IMR-90 (cell line): ENCODE measurements around the gene KLK12. TPM values are rescaled to one million over a fixed set of nuclear protein-coding genes. Genes with fewer than 3 reads are reported as not detected.
A peak's percentile ranks its signal among the peaks of the same experiment; 100 is the strongest.

Experiments used
- ATAC-seq: fragments of 200-7000 bp; cut with Tn5 transposase; 2 replicates; pipeline ENCODE4 v1.9.1; 2020; ENCODE audit warnings: low read depth, mild to moderate bottlenecking, moderate library complexity
- BruUV-seq: library from RNA; stranded (reverse); fragments of 400-500 nt; replicated peaks from 2 replicates; lab custom pipeline; 2021; lab: Mats Ljungman, UMichigan
- CTCF ChIA-PET: fragments of 300-600 bp; formaldehyde crosslinking; extraction: SDS; loops from one replicate; lab custom pipeline; 2021; ENCODE audit warnings: antibody characterized with exemption; lab: Yijun Ruan, JAX
- POLR2A ChIA-PET: fragments of 300-600 bp; sonication (Branson Sonifier 250); formaldehyde crosslinking; loops from one replicate; lab custom pipeline; 2022; ENCODE audit warnings: antibody characterized with exemption; ENCODE audit not compliant: unreplicated experiment; lab: Charles Lee
- DNase-seq: peaks from one replicate; pipeline ENCODE4 v3.0.0; 2013
- H2AFZ ChIP-seq: replicated peaks from 2 replicates; pipeline ENCODE3; 2013; ENCODE audit warnings: low read length, mild to moderate bottlenecking; ENCODE audit not compliant: poor library complexity
- H2AK5ac ChIP-seq: 2 replicates; pipeline ENCODE4 v1.6.1; 2013; ENCODE audit warnings: low read depth, low read length, inconsistent platforms
- H2AK9ac ChIP-seq: replicated peaks from 2 replicates; pipeline ENCODE3; 2013; ENCODE audit warnings: mild to moderate bottlenecking, low read depth, low read length, moderate library complexity; ENCODE audit not compliant: poor library complexity
- H2BK120ac ChIP-seq: 2 replicates; pipeline ENCODE4 v1.6.1; 2013; ENCODE audit warnings: low read depth, low read length, inconsistent platforms
- H2BK15ac ChIP-seq: 3 replicates; pipeline ENCODE4 v1.6.1; 2013; ENCODE audit warnings: low read depth, low read length, inconsistent platforms
- H2BK20ac ChIP-seq: 2 replicates; pipeline ENCODE4 v1.6.1; 2013; ENCODE audit warnings: low read depth, mild to moderate bottlenecking, inconsistent platforms, low read length, moderate library complexity
- H2BK5ac ChIP-seq: 2 replicates; pipeline ENCODE4 v1.6.1; 2013; ENCODE audit warnings: mild to moderate bottlenecking, low read depth, low read length, inconsistent platforms; ENCODE audit not compliant: poor library complexity, severe bottlenecking
- H3K14ac ChIP-seq: replicated peaks from 2 replicates; pipeline ENCODE4 v1.6.1; 2013; ENCODE audit warnings: low read depth, low read length, inconsistent platforms
- H3K18ac ChIP-seq: 2 replicates; pipeline ENCODE4 v1.6.1; 2013; ENCODE audit warnings: low read depth, low read length, control low read depth
- H3K23ac ChIP-seq: 2 replicates; pipeline ENCODE4 v1.6.1; 2013; ENCODE audit warnings: low read depth, low read length, inconsistent platforms
- H3K27ac ChIP-seq: 2 replicates; pipeline ENCODE4 v1.5.1; 2013; ENCODE audit warnings: mild to moderate bottlenecking, control low read depth, low read length; ENCODE audit not compliant: insufficient read depth
- H3K27me3 ChIP-seq: 2 replicates; pipeline ENCODE4 v1.6.1; 2013; ENCODE audit warnings: low read length; ENCODE audit not compliant: control insufficient read depth, insufficient read depth
- H3K36me3 ChIP-seq: 2 replicates; pipeline ENCODE4 v1.6.1; 2013; ENCODE audit warnings: low read length, mixed read lengths; ENCODE audit not compliant: control insufficient read depth, insufficient read depth
- H3K4ac ChIP-seq: 2 replicates; pipeline ENCODE4 v1.6.1; 2013; ENCODE audit warnings: low read depth, low read length, inconsistent platforms
- H3K4me1 ChIP-seq: 2 replicates; pipeline ENCODE4 v1.6.1; 2013; ENCODE audit warnings: low read length, mixed read lengths; ENCODE audit not compliant: control insufficient read depth, insufficient read depth
- H3K4me2 ChIP-seq: 2 replicates; pipeline ENCODE4 v1.6.1; 2013; ENCODE audit warnings: low read depth, mild to moderate bottlenecking, control low read depth, low read length, moderate library complexity
- H3K4me3 ChIP-seq: 2 replicates; pipeline ENCODE4 v1.5.1; 2013; ENCODE audit warnings: low read depth, mild to moderate bottlenecking, control low read depth, low read length, moderate library complexity; ENCODE audit not compliant: insufficient read depth
- H3K56ac ChIP-seq: 2 replicates; pipeline ENCODE4 v1.6.1; 2013; ENCODE audit warnings: low read length, inconsistent platforms; ENCODE audit not compliant: insufficient read depth; ENCODE audit errors: extremely low read depth
- H3K79me1 ChIP-seq, 2 experiments: 2 replicates each; pipeline ENCODE4 v1.6.1; 2013; ENCODE audit warnings: low read length in 2 of 2, inconsistent platforms in 1 of 2, low read depth in 1 of 2
- H3K9ac ChIP-seq: 2 replicates; pipeline ENCODE4 v1.6.1; 2013; ENCODE audit warnings: low read depth, low read length, control low read depth
- H3K9me1 ChIP-seq: 2 replicates; pipeline ENCODE4 v1.6.1; 2013; ENCODE audit warnings: low read length, inconsistent platforms; ENCODE audit not compliant: insufficient read depth
- H3K9me3 ChIP-seq: 2 replicates; pipeline ENCODE4 v1.6.1; 2013; ENCODE audit warnings: low read length; ENCODE audit not compliant: control insufficient read depth, insufficient read depth
- H4K20me1 ChIP-seq: 2 replicates; pipeline ENCODE4 v1.6.1; 2013; ENCODE audit warnings: low read length, inconsistent platforms; ENCODE audit not compliant: insufficient read depth
- H4K5ac ChIP-seq: 2 replicates; pipeline ENCODE4 v1.6.1; 2013; ENCODE audit warnings: mild to moderate bottlenecking, low read depth, low read length, control low read depth
- H4K8ac ChIP-seq, 2 experiments: 2 replicates each; pipeline ENCODE4 v1.6.1; 2013; ENCODE audit warnings: low read depth in 2 of 2, low read length in 2 of 2, control low read depth in 1 of 2, inconsistent platforms in 1 of 2
- H4K91ac ChIP-seq: 2 replicates; pipeline ENCODE4 v1.6.1; 2013; ENCODE audit warnings: low read depth, low read length, inconsistent platforms; ENCODE audit not compliant: insufficient read depth
- CEBPB ChIP-seq: IDR thresholded peaks from 2 replicates; pipeline ENCODE4 v1.6.1; 2012; ENCODE audit warnings: low read depth, low read length, improper control_type of control experiment
- MAFK ChIP-seq: IDR thresholded peaks from 2 replicates; pipeline ENCODE4 v1.6.1; 2012; ENCODE audit warnings: low read depth, low read length, improper control_type of control experiment
- NFE2L2 ChIP-seq: fragments of 150-350 bp; IDR thresholded peaks from 2 replicates; pipeline ENCODE4 v1.6.1; 2016; ENCODE audit warnings: low read depth, mild to moderate bottlenecking, low read length
- POLR2A ChIP-seq: IDR thresholded peaks from 2 replicates; pipeline ENCODE4 v1.6.1; 2012; ENCODE audit warnings: mild to moderate bottlenecking, low read depth, low read length
- RAD21 ChIP-seq: IDR thresholded peaks from 2 replicates; pipeline ENCODE4 v1.6.1; 2012; ENCODE audit warnings: low read length, improper control_type of control experiment
- RFX5 ChIP-seq: IDR thresholded peaks from 2 replicates; pipeline ENCODE4 v1.8.0; 2012; ENCODE audit warnings: low read depth, mild to moderate bottlenecking, low read length, moderate library complexity
- SMC3 ChIP-seq: fragments of 150-350 bp; IDR thresholded peaks from 2 replicates; pipeline ENCODE4 v1.6.1; 2016; ENCODE audit warnings: low read depth, mild to moderate bottlenecking, antibody characterized with exemption, low read length, moderate library complexity
- WGBS, 2 experiments: methylation state at CpG; one replicate each; pipeline versions ENCODE4 v1.1.5 to v1.1.7; 2013; ENCODE audit warnings: missing lambda C conversion rate in 2 of 2; ENCODE audit not compliant: insufficient read length in 1 of 2; ENCODE audit errors: extremely low coverage in 2 of 2; 5-methylcytosine and 5-hydroxymethylcytosine counted together
- dilution Hi-C: fragments of 300-500 bp; cut with HindIII; formaldehyde crosslinking; loops from one replicate; pipeline ENCODE4 v1.14.3; 2018; ENCODE audit warnings: low sequenced_read_pairs; ENCODE audit not compliant: unreplicated experiment
- in situ Hi-C: fragments of 300-500 bp; cut with MboI; formaldehyde crosslinking; loops from 3 replicates; pipeline ENCODE4 v1.14.3; 2019; ENCODE audit warnings: low sequenced_read_pairs, inconsistent platforms, mixed read lengths
- intact Hi-C: fragments of 100-400 bp; cut with micrococcal nuclease; formaldehyde crosslinking; loops from 2 replicates; pipeline ENCODE4 v1.10.0; 2022
- polyA plus RNA-seq, 3 experiments: library from polyadenylated mRNA; depleted of rRNA; stranded (reverse); fragments of >200 nt; gene quantifications; 2 replicates each; pipeline ENCODE4 v1.2.3, GENCODE V29; 2012; ENCODE audit warnings: low replicate concordance in 1 of 3
- total RNA-seq: library from RNA; depleted of rRNA; stranded (reverse); fragments of >200 nt; gene quantifications from 2 replicates; pipeline ENCODE4 v1.2.3, GENCODE V29; 2012
- TF ChIP-seq, protein P1 (sequence below): fragments of 150-350 bp; IDR thresholded peaks from 2 replicates; pipeline ENCODE4 v1.6.1; 2017; ENCODE audit warnings: mild to moderate bottlenecking, antibody characterized with exemption, low read length, low read depth
- TF ChIP-seq, protein P2 (sequence below): fragments of 150-350 bp; IDR thresholded peaks from 2 replicates; pipeline ENCODE4 v1.6.1; 2016; ENCODE audit warnings: low read depth, mild to moderate bottlenecking, low read length, moderate library complexity, borderline replicate concordance
- TF ChIP-seq, protein P3 (sequence below): conservative IDR thresholded peaks from 2 replicates; pipeline ENCODE4 v1.5.1; 2012; ENCODE audit warnings: mild to moderate bottlenecking, low read depth, low read length, improper control_type of control experiment

Gene KLK12
- total and polyA plus RNA-seq, 2 of the 4 experiments (the other 2 are of a cell fraction), result not detected

DNA sequence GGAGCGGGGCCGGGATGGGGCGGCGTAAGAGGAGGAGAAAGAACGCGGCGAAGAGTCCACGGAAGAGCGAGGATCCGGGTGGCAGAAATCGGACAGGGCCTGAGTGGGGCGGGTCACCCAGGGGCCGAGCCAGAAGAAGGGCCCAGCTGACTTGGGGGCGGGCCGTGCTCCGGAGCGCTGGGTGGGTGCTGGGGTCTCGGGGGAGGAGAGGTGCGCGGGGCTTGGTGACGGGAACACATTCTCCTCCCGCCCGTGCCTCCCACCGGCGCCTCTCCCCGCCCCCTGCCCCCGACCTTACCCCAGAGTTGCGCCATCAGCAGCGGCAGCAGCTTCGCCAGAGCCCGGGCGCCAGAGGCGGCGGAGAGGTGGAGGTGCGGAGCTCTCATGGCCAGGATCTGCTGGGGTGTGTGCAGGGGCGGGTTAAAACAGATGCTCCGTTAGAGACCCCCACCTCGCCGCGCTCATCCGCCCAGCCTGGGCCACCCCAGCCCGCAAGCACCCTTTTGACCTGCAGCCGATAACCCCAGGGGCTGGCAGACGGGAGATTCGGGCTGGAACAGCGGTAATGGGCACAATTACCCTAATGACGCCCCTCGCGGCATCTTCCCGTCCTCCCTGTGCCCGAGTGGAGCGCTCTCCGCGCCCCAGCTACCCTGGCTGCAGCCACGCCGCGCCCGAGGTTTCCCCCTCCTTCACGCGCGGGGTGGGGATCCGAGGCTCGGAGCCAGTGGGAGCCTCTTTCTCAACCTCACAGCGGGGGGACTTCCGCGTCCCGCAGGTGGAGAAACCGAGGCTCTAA is 15.9 kb downstream of the KLK12 start (continued):
- TF ChIP-seq, protein P1, sequence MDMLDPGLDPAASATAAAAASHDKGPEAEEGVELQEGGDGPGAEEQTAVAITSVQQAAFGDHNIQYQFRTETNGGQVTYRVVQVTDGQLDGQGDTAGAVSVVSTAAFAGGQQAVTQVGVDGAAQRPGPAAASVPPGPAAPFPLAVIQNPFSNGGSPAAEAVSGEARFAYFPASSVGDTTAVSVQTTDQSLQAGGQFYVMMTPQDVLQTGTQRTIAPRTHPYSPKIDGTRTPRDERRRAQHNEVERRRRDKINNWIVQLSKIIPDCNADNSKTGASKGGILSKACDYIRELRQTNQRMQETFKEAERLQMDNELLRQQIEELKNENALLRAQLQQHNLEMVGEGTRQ, result no peak

DNA sequence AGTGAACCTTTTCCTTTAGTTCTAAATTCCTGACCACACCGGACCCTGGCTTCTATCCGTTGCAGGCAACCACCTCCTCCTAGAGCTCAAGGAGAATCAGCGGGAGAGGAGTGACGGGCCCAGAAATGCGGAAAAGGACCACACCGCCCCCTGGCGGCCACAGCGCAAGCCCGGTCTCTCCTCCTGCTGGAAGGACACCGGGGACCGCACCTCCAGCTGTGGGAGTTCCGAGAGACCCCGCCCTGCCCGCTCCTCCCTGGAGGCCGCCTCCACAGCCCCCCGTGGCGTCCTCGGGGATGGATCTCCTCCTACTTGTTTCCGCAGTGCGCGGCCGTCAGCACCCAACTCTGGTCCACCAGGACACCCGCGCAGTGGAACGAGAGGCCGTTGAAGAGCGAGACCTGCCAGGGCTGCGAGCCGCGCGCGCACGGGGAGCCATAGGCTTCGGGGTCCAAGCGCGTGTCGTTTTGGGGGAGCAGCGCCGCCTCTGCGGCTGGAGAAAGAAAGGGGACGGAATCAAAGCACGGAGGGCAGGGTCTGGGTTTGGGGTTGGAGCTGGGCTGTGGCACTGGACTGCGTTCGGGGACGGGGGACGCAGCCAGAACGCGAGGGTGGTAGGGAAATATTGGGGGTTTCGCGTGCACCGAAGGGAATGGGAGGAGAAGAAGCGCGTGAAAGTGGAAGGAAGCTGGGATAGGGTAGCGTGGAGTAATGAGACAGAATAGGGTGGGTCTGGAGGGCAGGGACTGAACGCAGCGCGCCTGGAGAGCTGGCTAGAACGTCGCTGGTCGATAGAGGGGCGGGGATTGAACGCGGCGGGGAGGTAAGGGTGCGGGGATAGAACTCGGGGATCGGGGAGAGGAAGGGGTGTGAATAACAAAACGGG is 17.8 kb downstream of the KLK12 start:
- ATAC-seq, result peak; percentile 56
- H3K27me3 ChIP-seq, result peaks cover 19% of the 10 kb centered on the region
- no peaks in the 10 kb centered on the region for H3K79me1 ChIP-seq
- no peaks in the 10 kb centered on the region; the same call in 1 of the 2 replicates for H3K9me3 ChIP-seq
- no peak overlapping the region for H4K91ac ChIP-seq
- H3K4me3 ChIP-seq, result no peak overlapping the region
- H3K9ac ChIP-seq, result no peak overlapping the region
- POLR2A ChIA-PET, result no interaction called here
- H3K4me2 ChIP-seq, result no peak overlapping the region; the same call in 1 of the 2 replicates
- no peaks in the 10 kb centered on the region for H3K4me1 ChIP-seq
- no peaks in the 10 kb centered on the region for H3K36me3 ChIP-seq
- intact Hi-C loops (loop anchor here (10.0 kb wide), 1 partner anchor 662 kb away; no protein-coding TSS in a partner anchor), in situ Hi-C loops (no loop called here), dilution Hi-C loops (no loop called here)
- H2BK20ac ChIP-seq, result no peak overlapping the region
- DNase-seq, result peak; percentile 16
- no peak overlapping the region for H3K18ac ChIP-seq
- no peak overlapping the region for H3K14ac ChIP-seq
- no peak overlapping the region for H4K5ac ChIP-seq
- H2BK5ac ChIP-seq, result no peak overlapping the region
- H3K27ac ChIP-seq, result no peak overlapping the region
- no peaks in the 10 kb centered on the region for H3K9me1 ChIP-seq
- H3K4ac ChIP-seq, result no peak overlapping the region
- no peak overlapping the region for H2BK120ac ChIP-seq
- H2BK15ac ChIP-seq, result no peak overlapping the region
- H3K23ac ChIP-seq, result no peak overlapping the region
- BruUV-seq, result no TSS peak
- no peak overlapping the region for H2AK5ac ChIP-seq
- 1% methylated on average over 42 of the region's 68 CpGs; no CpG with 5 or more reads in 1 of the 2 experiments for WGBS, 2 experiments
- no peak overlapping the region for H4K8ac ChIP-seq
- peak overlapping the region; percentile 58 for H2AFZ ChIP-seq
- no peaks in the 10 kb centered on the region for H4K20me1 ChIP-seq
- CTCF ChIA-PET, result interaction anchor here (0.8 kb wide), 1 partner anchor 152 kb away, joined by 3 read pairs; no protein-coding TSS in a partner anchor
- peak overlapping the region; percentile 55 for H2AK9ac ChIP-seq
- no peak overlapping the region for H3K56ac ChIP-seq
- TF ChIP-seq, protein P2, sequence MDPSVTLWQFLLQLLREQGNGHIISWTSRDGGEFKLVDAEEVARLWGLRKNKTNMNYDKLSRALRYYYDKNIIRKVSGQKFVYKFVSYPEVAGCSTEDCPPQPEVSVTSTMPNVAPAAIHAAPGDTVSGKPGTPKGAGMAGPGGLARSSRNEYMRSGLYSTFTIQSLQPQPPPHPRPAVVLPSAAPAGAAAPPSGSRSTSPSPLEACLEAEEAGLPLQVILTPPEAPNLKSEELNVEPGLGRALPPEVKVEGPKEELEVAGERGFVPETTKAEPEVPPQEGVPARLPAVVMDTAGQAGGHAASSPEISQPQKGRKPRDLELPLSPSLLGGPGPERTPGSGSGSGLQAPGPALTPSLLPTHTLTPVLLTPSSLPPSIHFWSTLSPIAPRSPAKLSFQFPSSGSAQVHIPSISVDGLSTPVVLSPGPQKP, result no peak
- TF ChIP-seq, protein P3, sequence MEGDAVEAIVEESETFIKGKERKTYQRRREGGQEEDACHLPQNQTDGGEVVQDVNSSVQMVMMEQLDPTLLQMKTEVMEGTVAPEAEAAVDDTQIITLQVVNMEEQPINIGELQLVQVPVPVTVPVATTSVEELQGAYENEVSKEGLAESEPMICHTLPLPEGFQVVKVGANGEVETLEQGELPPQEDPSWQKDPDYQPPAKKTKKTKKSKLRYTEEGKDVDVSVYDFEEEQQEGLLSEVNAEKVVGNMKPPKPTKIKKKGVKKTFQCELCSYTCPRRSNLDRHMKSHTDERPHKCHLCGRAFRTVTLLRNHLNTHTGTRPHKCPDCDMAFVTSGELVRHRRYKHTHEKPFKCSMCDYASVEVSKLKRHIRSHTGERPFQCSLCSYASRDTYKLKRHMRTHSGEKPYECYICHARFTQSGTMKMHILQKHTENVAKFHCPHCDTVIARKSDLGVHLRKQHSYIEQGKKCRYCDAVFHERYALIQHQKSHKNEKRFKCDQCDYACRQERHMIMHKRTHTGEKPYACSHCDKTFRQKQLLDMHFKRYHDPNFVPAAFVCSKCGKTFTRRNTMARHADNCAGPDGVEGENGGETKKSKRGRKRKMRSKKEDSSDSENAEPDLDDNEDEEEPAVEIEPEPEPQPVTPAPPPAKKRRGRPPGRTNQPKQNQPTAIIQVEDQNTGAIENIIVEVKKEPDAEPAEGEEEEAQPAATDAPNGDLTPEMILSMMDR, result peak; percentile 43
- TF ChIP-seq SMC3 (no peak), CEBPB (no peak), NFE2L2 (no peak), MAFK (no peak), RFX5 (no peak), POLR2A (no peak), RAD21 (0 out of 2 replicates have a peak, but pooled peaks have one; percentile 13)
